GM23248 (cell line): ENCODE measurements around the gene IL1A. TPM values are rescaled to one million over a fixed set of nuclear protein-coding genes. Genes with fewer than 3 reads are reported as not detected.

ENCODE experiments used
- DNase-seq: peaks from one replicate; pipeline ENCODE4 v3.0.0-alpha.2; 2015
- H2AFZ ChIP-seq: fragments of 200-600 bp; sonication (generic); 2 replicates; pipeline ENCODE4 v1.6.1; 2016; ENCODE audit warnings: antibody characterized with exemption
- H3F3A ChIP-seq: fragments of 200-600 bp; sonication (generic); 2 replicates; pipeline ENCODE4 v1.6.1; 2016; ENCODE audit warnings: mild to moderate bottlenecking, antibody characterized with exemption, mixed run types; ENCODE audit not compliant: insufficient read depth
- H3K27ac ChIP-seq: fragments of 200-600 bp; sonication (generic); 2 replicates; pipeline ENCODE4 v1.5.1; 2016; ENCODE audit warnings: mild to moderate bottlenecking
- H3K27me3 ChIP-seq: fragments of 200-600 bp; sonication (generic); replicated peaks from 2 replicates; pipeline ENCODE4 v1.6.1; 2016; ENCODE audit warnings: mild to moderate bottlenecking; ENCODE audit not compliant: insufficient read depth
- H3K36me3 ChIP-seq: fragments of 200-600 bp; sonication (generic); 2 replicates; pipeline ENCODE4 v1.6.1; 2016; ENCODE audit warnings: low read depth, mild to moderate bottlenecking
- H3K4me1 ChIP-seq: fragments of 200-600 bp; sonication (generic); 2 replicates; pipeline ENCODE4 v1.6.1; 2016; ENCODE audit warnings: mild to moderate bottlenecking; ENCODE audit not compliant: insufficient read depth
- H3K4me2 ChIP-seq: fragments of 200-600 bp; sonication (generic); one replicate; pipeline ENCODE4 v1.6.1; 2016; ENCODE audit warnings: mild to moderate bottlenecking; ENCODE audit not compliant: unreplicated experiment
- H3K4me3 ChIP-seq: fragments of 200-600 bp; sonication (generic); 2 replicates; pipeline ENCODE4 v1.5.1; 2016; ENCODE audit warnings: mild to moderate bottlenecking
- H3K79me2 ChIP-seq: fragments of 200-600 bp; sonication (generic); 2 replicates; pipeline ENCODE4 v1.6.1; 2016; ENCODE audit warnings: mild to moderate bottlenecking; ENCODE audit not compliant: insufficient read depth
- H3K9ac ChIP-seq: fragments of 200-600 bp; sonication (generic); 2 replicates; pipeline ENCODE4 v1.6.1; 2016; ENCODE audit warnings: mild to moderate bottlenecking
- H3K9me2 ChIP-seq: fragments of 200-600 bp; sonication (generic); 2 replicates; pipeline ENCODE4 v1.6.1; 2016; ENCODE audit warnings: mixed run types, mild to moderate bottlenecking, moderate library complexity; ENCODE audit not compliant: insufficient read depth
- H3K9me3 ChIP-seq: fragments of 200-600 bp; sonication (generic); one replicate; pipeline ENCODE4 v1.6.1; 2017; ENCODE audit warnings: low read depth
- H4K20me1 ChIP-seq: fragments of 200-600 bp; sonication (generic); 2 replicates; pipeline ENCODE4 v1.6.0; 2016; ENCODE audit not compliant: insufficient read depth
- EZH2 ChIP-seq: fragments of 200-600 bp; sonication (generic); IDR thresholded peaks from 2 replicates; pipeline ENCODE4 v1.6.1; 2018; ENCODE audit warnings: antibody characterized with exemption, mild to moderate bottlenecking; ENCODE audit not compliant: insufficient read depth, poor library complexity, severe bottlenecking
- EZH2phosphoT487 ChIP-seq: fragments of 200-600 bp; sonication (generic); IDR thresholded peaks from 2 replicates; pipeline ENCODE4 v1.6.1; 2018; ENCODE audit warnings: antibody characterized with exemption, moderate library complexity, mild to moderate bottlenecking, low read depth; ENCODE audit not compliant: insufficient read depth
- WGBS, 2 experiments: methylation state at CpG; one replicate each; pipeline ENCODE4 v1.1.6; 2015 to 2017; ENCODE audit warnings: low lambda C conversion rate in 2 of 2, low coverage in 1 of 2; ENCODE audit errors: missing lambda C conversion rate in 2 of 2; 5-methylcytosine and 5-hydroxymethylcytosine counted together
- in situ Hi-C: fragments of 300-500 bp; cut with MboI; formaldehyde crosslinking; loops from 2 replicates; pipeline ENCODE4 v1.15.0; 2020
- polyA plus RNA-seq: library from polyadenylated mRNA; unstranded; fragments of >200 nt; fragmentation: Nextera tagmentation; extraction: Ambion mirVana; gene quantifications from 2 replicates; pipeline ENCODE4 v1.2.1, GENCODE V29; 2016
- total RNA-seq: library from RNA; depleted of rRNA; stranded (reverse); fragments of >200 nt; shearing (Covaris generic); gene quantifications from 2 replicates; pipeline ENCODE4 v1.2.3, GENCODE V29; 2014

The IL1A gene
- total and polyA plus RNA-seq, 2 experiments from 2014 or later: 0.54 TPM; not detected in 1

DNA sequence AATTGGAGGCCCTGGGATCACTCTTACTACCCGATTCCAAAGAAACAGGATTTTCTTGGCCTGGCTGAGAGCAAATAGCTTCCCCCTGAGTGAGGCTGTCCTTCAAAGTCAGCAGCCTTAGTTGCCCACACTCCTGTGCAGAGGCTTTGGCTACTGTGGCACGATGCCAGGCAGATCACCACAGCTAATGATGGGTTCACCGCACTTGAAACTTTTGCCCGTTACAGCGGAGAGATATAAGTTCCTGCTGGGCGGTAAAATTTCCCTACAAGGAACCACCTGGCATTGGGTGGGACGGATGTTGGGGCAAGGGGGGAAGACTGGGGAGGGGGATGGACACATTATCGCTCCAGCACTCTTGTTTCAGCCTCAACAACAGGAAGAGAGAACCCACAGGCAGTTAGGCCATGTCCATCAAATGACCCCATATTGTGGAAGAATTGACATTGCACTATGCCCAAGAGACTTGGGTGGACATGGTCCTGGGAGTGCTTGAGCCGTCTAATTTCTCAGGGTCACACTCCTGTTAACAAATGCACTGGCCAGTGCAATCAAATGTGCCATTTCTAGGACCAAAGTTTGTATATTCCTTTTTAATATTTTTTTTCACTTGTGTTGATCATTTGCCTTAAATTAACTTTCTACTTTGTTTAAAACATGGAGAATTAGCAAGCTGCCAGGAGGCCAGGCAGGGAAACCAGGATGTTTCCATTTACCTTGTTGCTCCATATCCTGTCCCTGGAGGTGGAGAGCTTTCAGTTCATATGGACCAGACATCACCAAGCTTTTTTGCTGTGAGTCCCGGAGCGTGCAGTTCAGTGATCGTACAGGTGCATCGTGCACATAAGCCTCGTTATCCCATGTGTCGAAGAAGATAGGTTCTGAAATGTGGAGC is 47.9 kb upstream of the IL1A start:
- WGBS, 2 experiments: 88 to 92% methylated on average over 15 of the region's 15 CpGs
- in situ Hi-C loops: no loop called here
- DNase-seq: no peak
- Histone ChIP-seq H3K9me2 (no peaks in the 10 kb centered on the region), H3K4me3 (no peak overlapping the region), H3F3A (peaks cover 12% of the 10 kb centered on the region), H3K4me1 (peaks cover 29% of the 10 kb centered on the region), H3K9ac (no peak overlapping the region), H4K20me1 (no peaks in the 10 kb centered on the region), H3K79me2 (no peaks in the 10 kb centered on the region), H2AFZ (no peak overlapping the region), H3K27ac (no peak overlapping the region), H3K4me2 (no peak overlapping the region), H3K27me3 (no peaks in the 10 kb centered on the region), H3K36me3 (no peaks in the 10 kb centered on the region), H3K9me3 (no peaks in the 10 kb centered on the region)
- TF ChIP-seq EZH2 (no peak), EZH2phosphoT487 (no peak)

DNA sequence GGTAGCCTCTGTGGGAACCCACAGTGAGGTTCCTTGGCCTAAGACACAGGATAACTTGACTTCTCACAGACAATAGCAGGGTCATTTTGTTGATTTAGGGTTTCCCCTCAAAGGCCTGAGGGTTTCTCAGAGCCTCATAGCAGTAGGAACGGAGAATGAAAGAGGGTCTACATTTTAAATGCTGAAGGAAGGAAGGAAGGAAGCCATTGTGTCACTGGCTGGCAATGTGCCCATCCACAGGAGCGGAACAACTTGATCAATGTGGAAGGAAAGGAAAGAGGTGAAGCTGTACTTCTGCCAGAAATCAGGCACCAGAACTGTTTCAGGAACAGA is 47.2 kb upstream of the IL1A start:
- Histone ChIP-seq H3K27me3 (no peaks in the 10 kb centered on the region), H3K9me2 (no peaks in the 10 kb centered on the region), H4K20me1 (no peaks in the 10 kb centered on the region), H3K4me2 (no peak overlapping the region), H3K79me2 (no peaks in the 10 kb centered on the region), H2AFZ (no peak overlapping the region), H3F3A (peaks cover 11% of the 10 kb centered on the region), H3K4me3 (no peak overlapping the region), H3K27ac (no peak overlapping the region), H3K9me3 (no peaks in the 10 kb centered on the region), H3K9ac (no peak overlapping the region), H3K36me3 (no peaks in the 10 kb centered on the region), H3K4me1 (peaks cover 24% of the 10 kb centered on the region)
- WGBS, 2 experiments: 64 to 70% methylated on average over 2 of the region's 2 CpGs
- in situ Hi-C loops: no loop called here
- DNase-seq: no peak
- TF ChIP-seq EZH2: no peak
- TF ChIP-seq EZH2phosphoT487: no peak

DNA sequence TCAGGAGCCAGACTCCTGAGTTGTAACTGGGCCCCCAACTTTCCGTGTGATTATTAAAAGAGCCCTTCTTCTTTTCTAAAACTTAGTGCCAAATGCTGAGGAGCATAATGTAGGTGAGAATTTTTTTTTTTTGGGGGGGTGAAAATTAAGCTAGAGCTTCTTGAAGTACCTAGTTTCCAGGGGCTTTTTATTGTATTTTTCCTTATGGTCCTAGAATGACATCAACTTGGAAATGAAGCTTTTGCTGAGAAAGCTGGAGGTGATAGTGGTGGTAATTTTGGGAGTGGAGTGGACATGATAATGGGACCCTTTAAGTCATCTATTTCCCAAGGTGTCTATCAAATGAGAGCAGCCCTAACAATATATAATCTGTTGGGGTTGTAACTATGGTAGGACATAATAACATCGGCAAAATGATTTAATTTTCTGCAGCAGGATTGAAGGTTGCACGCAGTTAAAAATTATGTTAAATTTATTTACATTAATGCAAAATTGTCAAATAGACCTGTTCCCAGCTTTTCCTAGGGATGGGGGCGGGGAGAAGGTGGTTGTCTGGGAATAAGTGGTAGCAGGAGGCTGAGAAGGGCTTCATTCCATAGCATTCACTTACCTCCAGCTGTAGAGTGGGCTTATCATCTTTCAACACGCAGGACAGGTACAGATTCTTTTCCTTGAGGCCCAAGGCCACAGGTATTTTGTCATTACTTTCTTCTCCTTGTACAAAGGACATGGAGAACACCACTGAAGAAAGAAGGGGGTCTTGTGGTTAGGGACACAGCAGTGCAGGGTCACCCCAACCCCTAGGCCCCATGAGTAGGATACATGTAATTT is 46.6 kb upstream of the IL1A start:
- DNase-seq: no peak
- in situ Hi-C loops: no loop called here
- Histone ChIP-seq H3K79me2 (no peaks in the 10 kb centered on the region), H4K20me1 (no peaks in the 10 kb centered on the region), H3K27ac (no peak overlapping the region), H3K36me3 (no peaks in the 10 kb centered on the region), H2AFZ (no peak overlapping the region), H3K4me1 (peaks cover 18% of the 10 kb centered on the region), H3F3A (peaks cover 6% of the 10 kb centered on the region), H3K9me3 (no peaks in the 10 kb centered on the region), H3K4me2 (no peak overlapping the region), H3K4me3 (no peak overlapping the region), H3K9ac (no peak overlapping the region), H3K9me2 (no peaks in the 10 kb centered on the region), H3K27me3 (no peaks in the 10 kb centered on the region)
- TF ChIP-seq EZH2phosphoT487 (no peak), EZH2 (no peak)
- 54 to 55% methylated on average over 5 of the region's 5 CpGs for WGBS, 2 experiments

DNA sequence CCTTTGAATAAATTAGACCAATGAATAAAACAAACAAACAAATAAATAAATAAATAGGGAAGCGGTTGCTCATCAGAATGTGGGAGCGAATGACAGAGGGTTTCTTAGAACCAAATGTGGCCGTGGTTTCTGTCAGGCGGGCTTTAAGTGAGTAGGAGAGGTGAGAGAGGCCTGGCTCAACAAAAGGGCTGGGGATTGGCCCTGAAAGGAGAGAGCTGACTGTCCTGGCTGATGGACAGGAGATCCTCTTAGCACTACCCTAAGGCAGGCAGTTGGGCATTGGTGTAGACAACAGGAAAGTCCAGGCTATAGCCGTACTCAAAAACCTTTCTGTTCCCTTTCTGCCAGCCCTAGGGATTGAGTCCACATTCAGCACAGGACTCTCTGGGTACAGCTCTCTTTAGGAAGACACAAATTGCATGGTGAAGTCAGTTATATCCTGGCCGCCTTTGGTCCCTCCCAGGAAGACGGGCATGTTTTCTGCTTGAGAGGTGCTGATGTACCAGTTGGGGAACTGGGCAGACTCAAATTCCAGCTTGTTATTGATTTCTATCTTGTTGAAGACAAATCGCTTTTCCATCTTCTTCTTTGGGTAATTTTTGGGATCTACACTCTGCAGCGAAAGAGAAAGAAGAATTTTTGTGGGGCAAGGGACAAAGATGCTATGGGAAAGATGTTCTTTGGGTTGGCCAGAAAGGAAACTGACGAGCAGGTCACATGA is 45.8 kb upstream of the IL1A start:
- Histone ChIP-seq H3K27me3 (no peaks in the 10 kb centered on the region), H3K36me3 (no peaks in the 10 kb centered on the region), H3K27ac (no peak overlapping the region), H3K79me2 (no peaks in the 10 kb centered on the region), H4K20me1 (no peaks in the 10 kb centered on the region), H3F3A (peaks cover 3% of the 10 kb centered on the region; the same call in 1 of the 2 replicates), H3K9me3 (no peaks in the 10 kb centered on the region), H3K4me2 (no peak overlapping the region), H3K4me1 (peaks cover 11% of the 10 kb centered on the region), H3K4me3 (no peak overlapping the region), H2AFZ (no peak overlapping the region), H3K9ac (no peak overlapping the region), H3K9me2 (no peaks in the 10 kb centered on the region)
- no peak for TF ChIP-seq EZH2
- no peak for TF ChIP-seq EZH2phosphoT487
- in situ Hi-C loops: no loop called here
- WGBS, 2 experiments: 86 to 88% methylated on average over 10 of the region's 10 CpGs
- no peak for DNase-seq
